NOMO-1 treated with dmso at 0.1 percent for 144 hours (cell line): Measurements from ENCODE around the gene ZBTB49.

ENCODE experiments used
- DNase-seq: peaks from one replicate; lab custom pipeline; 2025; ENCODE audit not compliant: unreplicated experiment; lab: John Stamatoyannopoulos, UW

ZBTB49 gene

GRCh38 chr4:4355302-4355701 lies 65.3 kb downstream of the ZBTB49 start:
- no peak for DNase-seq

GRCh38 chr4:4356106-4357041 lies 66.3 kb downstream of the ZBTB49 start:
- DNase-seq, result no peak

- no peak for DNase-seq
Observed at GRCh38 chr4:4358093-4358854, 68.2 kb downstream of the ZBTB49 start.

DNA sequence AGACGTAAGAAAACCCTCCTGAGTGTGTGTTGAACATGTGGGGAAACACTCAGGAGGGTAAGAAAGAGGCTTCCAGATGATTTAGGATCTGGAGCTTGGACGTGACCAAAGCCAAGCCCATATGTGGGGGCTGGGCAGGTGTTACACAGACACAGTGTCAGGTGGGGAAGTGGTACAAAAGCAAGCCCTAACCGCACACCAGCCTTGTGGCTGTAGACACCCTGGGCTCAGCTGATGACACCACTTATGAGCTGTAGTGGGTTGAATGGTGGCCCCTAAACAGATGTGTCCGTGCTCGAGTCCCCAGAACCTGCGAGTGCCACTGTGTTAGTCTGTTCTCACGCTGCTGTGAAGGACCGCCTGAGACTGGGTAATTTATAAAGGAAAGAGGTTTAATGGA lies 71.8 kb downstream of the ZBTB49 start:
- no peak for DNase-seq

DNA sequence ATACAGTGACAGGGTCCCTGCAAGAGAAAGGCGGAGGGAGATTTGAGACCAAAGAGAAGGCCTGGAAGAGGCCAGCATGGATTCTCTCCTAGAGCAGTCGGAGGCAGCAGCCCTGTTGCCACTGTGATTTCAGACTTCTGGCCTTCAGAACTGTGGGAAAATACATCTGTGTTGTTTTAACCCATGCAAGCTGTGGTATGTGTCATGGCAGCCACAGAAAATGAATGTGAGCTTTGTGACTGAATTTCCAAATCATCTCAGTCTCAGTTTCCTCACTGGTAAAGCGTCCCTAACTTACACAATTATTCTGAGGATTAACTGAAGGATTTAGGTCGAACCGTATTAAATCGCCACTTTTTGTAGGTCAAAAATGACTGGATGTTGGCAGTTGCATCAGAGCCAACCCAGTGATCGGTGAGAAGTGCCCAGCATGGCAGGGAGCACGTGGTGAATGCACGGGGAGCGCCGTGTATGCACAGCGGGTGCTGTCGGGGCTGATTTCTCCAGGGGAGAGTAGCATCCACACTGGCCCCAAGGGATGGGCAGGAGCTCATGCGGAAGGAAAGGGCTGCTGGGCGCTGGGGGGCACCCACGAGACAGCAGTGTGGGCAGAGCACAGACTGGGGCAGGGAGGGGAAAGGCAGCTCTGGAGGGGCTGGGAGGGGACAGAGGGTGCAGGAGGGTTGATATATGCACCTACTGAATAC lies 73.1 kb downstream of the ZBTB49 start:
- DNase-seq, result no peak

GRCh38 chr4:4364061-4364460 lies 74.0 kb downstream of the ZBTB49 start:
- DNase-seq, result no peak

DNA sequence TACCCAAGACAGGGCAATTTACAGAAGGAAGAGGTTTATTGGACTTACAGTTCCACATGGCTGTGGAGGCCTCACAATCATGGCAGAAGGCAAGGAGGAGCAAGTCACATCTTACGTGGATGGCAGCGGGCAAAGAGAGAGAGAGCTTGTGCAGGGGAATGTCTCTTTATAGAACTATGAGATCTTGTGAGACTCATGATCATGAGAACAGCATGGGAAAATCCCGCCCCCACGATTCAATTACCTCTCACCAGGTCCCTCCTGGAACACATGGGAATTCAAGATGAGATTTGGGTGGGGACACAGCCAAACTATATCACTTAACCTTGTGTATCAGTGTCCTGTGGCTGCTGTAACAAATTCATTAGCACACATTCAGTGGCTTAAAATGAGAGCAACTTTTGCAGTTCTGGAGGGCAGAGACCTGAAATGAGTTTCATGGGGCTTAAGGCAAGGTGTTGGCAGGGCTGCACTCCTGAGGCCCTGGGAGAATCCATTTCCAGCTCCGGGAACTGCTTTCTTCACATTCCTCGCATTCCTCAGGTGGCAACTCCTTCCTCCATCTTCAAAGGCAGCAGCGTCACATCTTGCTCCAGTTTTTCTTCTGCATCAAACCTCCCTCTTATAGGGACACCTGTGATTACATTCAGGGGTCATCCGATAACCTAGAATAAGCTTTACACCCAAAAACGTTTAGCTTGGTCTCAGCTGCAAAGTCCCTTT lies 74.6 kb downstream of the ZBTB49 start:
- no peak for DNase-seq

DNA sequence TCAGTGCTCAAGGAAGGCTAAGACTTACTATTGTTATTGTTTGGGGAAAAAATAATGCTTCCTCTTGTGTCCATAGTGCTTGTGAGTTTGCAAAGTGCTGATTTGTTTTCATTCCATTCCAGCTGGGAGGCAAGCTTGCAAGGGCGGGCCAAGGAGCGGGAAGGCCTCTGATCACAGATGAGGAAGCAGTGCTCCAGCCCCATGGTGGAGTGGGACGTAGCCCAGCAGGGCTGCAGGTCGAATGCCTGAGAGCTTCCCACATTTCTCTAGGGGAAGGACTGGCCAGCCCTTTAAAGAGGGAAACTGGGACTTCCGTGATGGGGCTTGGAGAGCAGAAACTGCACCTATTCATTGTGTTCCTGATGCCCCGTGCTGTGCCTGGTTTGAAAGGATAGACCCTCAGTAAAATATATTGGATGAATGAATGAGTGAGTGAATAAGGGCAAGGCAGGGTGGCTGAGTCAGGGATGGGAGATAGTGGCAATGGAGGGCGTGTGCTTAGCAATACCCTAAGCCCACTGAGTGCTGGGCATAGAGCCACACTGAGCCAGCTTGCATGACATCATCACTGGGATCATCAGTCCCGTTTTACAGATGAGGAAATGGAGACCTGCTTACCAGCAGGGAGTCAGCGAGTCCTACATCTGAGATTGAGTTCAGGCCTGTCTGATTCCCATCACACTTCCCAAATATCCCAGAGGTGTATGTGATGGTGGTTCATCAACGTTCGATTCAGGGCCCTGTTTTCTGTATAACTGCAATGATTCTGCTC lies 78.9 kb downstream of the ZBTB49 start:
- DNase-seq, result no peak
